Esophagus (tissue), 2 donors: ENCODE data around the gene CTBP2. TPM values are rescaled to one million over a fixed set of nuclear protein-coding genes. Genes with fewer than 3 reads are reported as not detected.

Experiments used
- H3K27ac ChIP-seq, 2 donors: one replicate each; pipeline ENCODE4 v1.5.1; 2013; ENCODE audit warnings: low read depth in 2 of 2, mild to moderate bottlenecking in 2 of 2, inconsistent platforms in 1 of 2, low read length in 1 of 2, moderate library complexity in 1 of 2
- H3K27me3 ChIP-seq, 2 donors: one replicate each; pipeline ENCODE4 v1.6.1; 2013; ENCODE audit warnings: low read length in 2 of 2, control low read depth in 1 of 2, mild to moderate bottlenecking in 1 of 2; ENCODE audit not compliant: insufficient read depth in 2 of 2, control insufficient read depth in 1 of 2
- H3K36me3 ChIP-seq, 2 donors: one replicate each; pipeline ENCODE4 v1.6.1; 2013; ENCODE audit warnings: low read length in 1 of 2; ENCODE audit not compliant: control insufficient read depth in 2 of 2, insufficient read depth in 2 of 2
- H3K4me1 ChIP-seq, 2 donors: one replicate each; pipeline ENCODE4 v1.6.1; 2013; ENCODE audit warnings: low read length in 1 of 2; ENCODE audit not compliant: control insufficient read depth in 2 of 2, insufficient read depth in 2 of 2
- H3K4me3 ChIP-seq, 2 donors: one replicate each; pipeline ENCODE4 v1.5.1; 2013; ENCODE audit warnings: low read length in 2 of 2, mild to moderate bottlenecking in 2 of 2, low read depth in 1 of 2, moderate library complexity in 1 of 2
- H3K9me3 ChIP-seq, 2 donors: one replicate each; pipeline ENCODE4 v1.6.1; 2013; ENCODE audit warnings: mild to moderate bottlenecking in 2 of 2, low read depth in 1 of 2, low read length in 1 of 2, moderate library complexity in 1 of 2; ENCODE audit not compliant: control insufficient read depth in 2 of 2, insufficient read depth in 1 of 2
- WGBS, 2 donors: extraction: QIAGEN DNeasy Blood & Tissue Kit; methylation state at CpG; one replicate each; pipeline ENCODE4 v1.1.7; 2013; 5-methylcytosine and 5-hydroxymethylcytosine counted together
- polyA plus RNA-seq, 2 donors: library from polyadenylated mRNA; stranded (reverse); fragments of 200-250 nt; gene quantifications; one replicate each; pipeline ENCODE4 v1.2.3, GENCODE V29; 2013
- donor health status: healthy with polysubstance abuse.
- donor health status: Bipolar disorder and iron deficiency.

Gene CTBP2
- polyA plus RNA-seq, 2 donors, result 15.4 to 33.3 TPM

GRCh38 chr10:124995605-124996004 lies 164.8 kb downstream of the CTBP2 start:
- H3K27ac ChIP-seq, result no peak overlapping the region
- H3K27me3 ChIP-seq, result no peaks in the 10 kb centered on the region
- H3K9me3 ChIP-seq, result no peaks in the 10 kb centered on the region
- 92 to 95% methylated on average over 11 of the region's 11 CpGs for WGBS, 2 donors
- H3K4me1 ChIP-seq, result peaks cover 0 to 5% of the 10 kb centered on the region in 2 donors
- H3K36me3 ChIP-seq, result peaks cover 7 to 68% of the 10 kb centered on the region in 2 donors
- no peak overlapping the region for H3K4me3 ChIP-seq

GRCh38 chr10:124994573-124995473 lies 165.5 kb downstream of the CTBP2 start:
- 85 to 87% methylated on average over 31 of the region's 31 CpGs for WGBS, 2 donors

GRCh38 chr10:124993736-124994451 lies 166.5 kb downstream of the CTBP2 start:
- Histone ChIP-seq H3K36me3 (peaks cover 7 to 59% of the 10 kb centered on the region in 2 donors), H3K27me3 (no peaks in the 10 kb centered on the region), H3K4me3 (no peak overlapping the region), H3K4me1 (no peaks in the 10 kb centered on the region), H3K27ac (no peak overlapping the region), H3K9me3 (no peaks in the 10 kb centered on the region)
- 87 to 89% methylated on average over 21 of the region's 21 CpGs for WGBS, 2 donors

More at GRCh38 chr10:124994573-124995473, 165.5 kb downstream of the CTBP2 start:
- Histone ChIP-seq H3K4me3 (no peak overlapping the region), H3K9me3 (no peaks in the 10 kb centered on the region), H3K27ac (no peak overlapping the region), H3K27me3 (no peaks in the 10 kb centered on the region), H3K36me3 (peaks cover 7 to 60% of the 10 kb centered on the region in 2 donors), H3K4me1 (no peaks in the 10 kb centered on the region)

GRCh38 chr10:124993345-124993708 lies 167.0 kb downstream of the CTBP2 start:
- Histone ChIP-seq H3K4me1 (no peaks in the 10 kb centered on the region), H3K4me3 (no peak overlapping the region), H3K27me3 (no peaks in the 10 kb centered on the region), H3K9me3 (no peaks in the 10 kb centered on the region), H3K27ac (no peak overlapping the region), H3K36me3 (peaks cover 7 to 54% of the 10 kb centered on the region in 2 donors)
- 85 to 95% methylated on average over 4 of the region's 4 CpGs for WGBS, 2 donors

GRCh38 chr10:124992462-124993344 lies 167.7 kb downstream of the CTBP2 start:
- Histone ChIP-seq H3K27ac (no peak overlapping the region), H3K27me3 (no peaks in the 10 kb centered on the region), H3K36me3 (peaks cover 7 to 49% of the 10 kb centered on the region in 2 donors), H3K9me3 (no peaks in the 10 kb centered on the region), H3K4me3 (no peak overlapping the region), H3K4me1 (no peaks in the 10 kb centered on the region)
- 68 to 70% methylated on average over 20 of the region's 20 CpGs for WGBS, 2 donors

- H3K4me1 ChIP-seq, result no peaks in the 10 kb centered on the region
- no peaks in the 10 kb centered on the region for H3K9me3 ChIP-seq
- no peak overlapping the region for H3K27ac ChIP-seq
- no peaks in the 10 kb centered on the region for H3K27me3 ChIP-seq
- WGBS, 2 donors, result 91 to 95% methylated on average over 4 of the region's 4 CpGs
- peaks cover 3 to 40% of the 10 kb centered on the region in 2 donors for H3K36me3 ChIP-seq
- no peak overlapping the region for H3K4me3 ChIP-seq
Observed at GRCh38 chr10:124991835-124992234, 168.5 kb downstream of the CTBP2 start.

- Histone ChIP-seq H3K36me3 (peaks cover 3 to 36% of the 10 kb centered on the region in 2 donors), H3K9me3 (no peaks in the 10 kb centered on the region), H3K4me3 (no peak overlapping the region), H3K27ac (no peak overlapping the region), H3K4me1 (no peaks in the 10 kb centered on the region), H3K27me3 (no peaks in the 10 kb centered on the region)
- WGBS, 2 donors, result 84 to 87% methylated on average over 14 of the region's 14 CpGs
Observed at GRCh38 chr10:124990671-124991625, 169.4 kb downstream of the CTBP2 start.

GRCh38 chr10:124989526-124989925 lies 170.8 kb downstream of the CTBP2 start:
- no peaks in the 10 kb centered on the region for H3K27me3 ChIP-seq
- H3K4me1 ChIP-seq, result no peaks in the 10 kb centered on the region
- WGBS, 2 donors, result 72 to 73% methylated on average over 10 of the region's 10 CpGs
- H3K9me3 ChIP-seq, result no peaks in the 10 kb centered on the region
- H3K27ac ChIP-seq, result no peak overlapping the region
- H3K36me3 ChIP-seq, result peaks cover 3 to 28% of the 10 kb centered on the region in 2 donors
- H3K4me3 ChIP-seq, result no peak overlapping the region
